Endothelial cell of umbilical vein (primary cell): ENCODE data around the gene EFCAB5. TPM values are rescaled to one million over a fixed set of nuclear protein-coding genes. Genes with fewer than 3 reads are reported as not detected.

Experiments used
- BruUV-seq: library from RNA; stranded (reverse); fragments of 400-500 nt; replicated peaks from 2 replicates; lab custom pipeline; 2021; lab: Mats Ljungman, UMichigan
- CTCF ChIA-PET: fragments of 300-600, 350-600 bp; sonication (Branson Sonifier 250); formaldehyde crosslinking; loops from one replicate; lab custom pipeline; 2021; ENCODE audit warnings: antibody characterized with exemption, inconsistent platforms; lab: Charles Lee
- POLR2A ChIA-PET: fragments of 300-600, 350-600 bp; sonication (Branson Sonifier 250); formaldehyde crosslinking; loops from one replicate; lab custom pipeline; 2021; ENCODE audit warnings: antibody characterized with exemption, inconsistent platforms; lab: Charles Lee
- DNase-seq: peaks from one replicate; pipeline ENCODE4 v3.0.0-alpha.2; 2011; ENCODE audit warnings: low read depth, low spot score
- FAIRE-seq: peaks from 2 replicates; lab custom pipeline; 2011; peaks lifted over from hg19 to GRCh38; lab: Jason Lieb, UNC
- H2AFZ ChIP-seq: 2 replicates; pipeline ENCODE4 v1.6.0; 2012; ENCODE audit warnings: low read depth, low read length, control low read depth, inconsistent platforms
- H3K27ac ChIP-seq: 2 replicates; pipeline ENCODE4 v1.5.1; 2011; ENCODE audit warnings: low read depth, mild to moderate bottlenecking, control low read depth, low read length, moderate library complexity; ENCODE audit not compliant: insufficient read depth
- H3K27me3 ChIP-seq, 2 experiments: 2 replicates each; pipeline versions ENCODE4 v1.6.0 to v1.6.1; 2011; ENCODE audit warnings: low read length in 2 of 2, mixed read lengths in 1 of 2; ENCODE audit not compliant: control insufficient read depth in 2 of 2, insufficient read depth in 2 of 2
- H3K36me3 ChIP-seq, 2 experiments: 2 replicates in 1 of 2; 3 replicates in 1 of 2; pipeline ENCODE4 v1.5.1; 2011; ENCODE audit warnings: low read length in 2 of 2, mild to moderate bottlenecking in 1 of 2, moderate library complexity in 1 of 2; ENCODE audit not compliant: control insufficient read depth in 2 of 2, insufficient read depth in 2 of 2; ENCODE audit errors: extremely low read depth in 1 of 2
- H3K4me1 ChIP-seq: 3 replicates; pipeline ENCODE4 v1.5.1; 2011; ENCODE audit warnings: mild to moderate bottlenecking, low read length; ENCODE audit not compliant: control insufficient read depth, insufficient read depth; ENCODE audit errors: extremely low read depth
- H3K4me2 ChIP-seq: 2 replicates; pipeline ENCODE4 v1.6.1; 2011; ENCODE audit warnings: low read length, control low read depth, mixed read lengths; ENCODE audit not compliant: insufficient read depth
- H3K4me3 ChIP-seq, 3 experiments: fragments of 200-600 bp in 1 of 3; sonication (generic), shearing (Covaris generic) in 1 of 3; replicated peaks in 1 of 3; 2 replicates each; pipeline ENCODE4 v1.5.1; 2011 to 2016; ENCODE audit warnings: control low read depth in 3 of 3, low read length in 3 of 3, mild to moderate bottlenecking in 2 of 3, inconsistent platforms in 1 of 3, low read depth in 1 of 3, moderate library complexity in 1 of 3; ENCODE audit not compliant: insufficient read depth in 1 of 3
- H3K79me2 ChIP-seq: 2 replicates; pipeline ENCODE4 v1.6.0; 2012; ENCODE audit warnings: low read length, inconsistent platforms; ENCODE audit not compliant: control insufficient read depth, insufficient read depth
- H3K9ac ChIP-seq: replicated peaks from 2 replicates; pipeline ENCODE3; 2011; ENCODE audit warnings: low read length, control low read depth; ENCODE audit not compliant: insufficient read depth; ENCODE audit errors: extremely low read depth
- H3K9me1 ChIP-seq: replicated peaks from 3 replicates; pipeline ENCODE4 v1.6.0; 2011; ENCODE audit warnings: mild to moderate bottlenecking, low read length; ENCODE audit not compliant: control insufficient read depth, insufficient read depth; ENCODE audit errors: extremely low read depth
- H3K9me3 ChIP-seq: replicated peaks from 2 replicates; pipeline ENCODE4 v1.5.1; 2012; ENCODE audit warnings: low read length, inconsistent platforms; ENCODE audit not compliant: control insufficient read depth, insufficient read depth
- H4K20me1 ChIP-seq: replicated peaks from 2 replicates; pipeline ENCODE3; 2011; ENCODE audit warnings: mild to moderate bottlenecking, low read length; ENCODE audit not compliant: control insufficient read depth, insufficient read depth; ENCODE audit errors: extremely low read depth
- EZH2 ChIP-seq: IDR thresholded peaks from 2 replicates; pipeline ENCODE4 v1.6.1; 2012; ENCODE audit warnings: borderline replicate concordance, low read depth, mild to moderate bottlenecking, moderate library complexity, low read length, inconsistent platforms; ENCODE audit not compliant: severe bottlenecking
- FOS ChIP-seq: IDR thresholded peaks from 2 replicates; pipeline ENCODE4 v1.6.1; 2011; ENCODE audit warnings: mild to moderate bottlenecking, low read length, moderate library complexity, borderline replicate concordance; ENCODE audit not compliant: insufficient read depth
- GATA2 ChIP-seq: IDR thresholded peaks from 2 replicates; pipeline ENCODE4 v1.7.0; 2011; ENCODE audit warnings: low read depth, mild to moderate bottlenecking, moderate library complexity, mixed read lengths, low read length; ENCODE audit not compliant: insufficient read length, insufficient read depth
- JUN ChIP-seq: IDR thresholded peaks from 2 replicates; pipeline ENCODE4 v1.6.1; 2011; ENCODE audit warnings: borderline replicate concordance, low read depth; ENCODE audit not compliant: insufficient read length, insufficient read depth
- MYC ChIP-seq: IDR thresholded peaks from one replicate; pipeline ENCODE4 v1.6.1; 2011; ENCODE audit warnings: mild to moderate bottlenecking, low read depth, low read length
- POLR2A ChIP-seq: IDR thresholded peaks from 2 replicates; pipeline ENCODE4 v1.6.1; 2012; ENCODE audit warnings: low read depth, mild to moderate bottlenecking, control low read depth, low read length
- POLR2AphosphoS5 ChIP-seq: IDR thresholded peaks from 2 replicates; pipeline ENCODE4 v1.6.1; 2012; ENCODE audit warnings: low read depth, mild to moderate bottlenecking, control low read depth, low read length, moderate library complexity; ENCODE audit not compliant: insufficient read depth
- dilution Hi-C: fragments of 300-500 bp; cut with MboI; formaldehyde crosslinking; loops from one replicate; pipeline ENCODE4 v1.15.0; 2019; ENCODE audit warnings: low sequenced_read_pairs; ENCODE audit not compliant: extremely low pct_ligation_motif_present
- intact Hi-C: fragments of 100-400 bp; cut with micrococcal nuclease; formaldehyde crosslinking; loops from one replicate; pipeline ENCODE4 v1.10.0; 2022
- polyA plus RNA-seq, 4 experiments: library from polyadenylated mRNA; depleted of rRNA in 3 of 4; stranded (reverse) in 3 of 4; unstranded in 1 of 4; fragments of >200 nt; gene quantifications; 2 replicates each; pipeline versions ENCODE4 v1.2.1 to v1.2.3, GENCODE V29; 2011 to 2012; ENCODE audit warnings: missing spikeins in 1 of 4
- total RNA-seq: library from RNA; stranded (reverse); gene quantifications from 2 replicates; pipeline ENCODE4 v1.2.3, GENCODE V29; 2021
- TF ChIP-seq, protein P1 (sequence below), 2 donors: IDR thresholded peaks; 1 replicate in 1 of 2; 2 replicates in 1 of 2; pipeline ENCODE4 v1.5.1; 2011; ENCODE audit warnings: low read length in 2 of 2, mild to moderate bottlenecking in 2 of 2, moderate library complexity in 2 of 2, control low read depth in 1 of 2, inconsistent platforms in 1 of 2, low read depth in 1 of 2; ENCODE audit not compliant: insufficient read depth in 1 of 2; ENCODE audit errors: extremely low read depth in 1 of 2
- TF ChIP-seq, protein P2 (sequence below): IDR thresholded peaks from 2 replicates; pipeline ENCODE4 v1.6.1; 2011; ENCODE audit not compliant: insufficient read depth, insufficient read length

EFCAB5 gene
- total and polyA plus RNA-seq, 2 donors (not counting 3 experiments of a cell fraction or from before 2014, with no cell fraction given) = 0.04 to 0.40 TPM

DNA sequence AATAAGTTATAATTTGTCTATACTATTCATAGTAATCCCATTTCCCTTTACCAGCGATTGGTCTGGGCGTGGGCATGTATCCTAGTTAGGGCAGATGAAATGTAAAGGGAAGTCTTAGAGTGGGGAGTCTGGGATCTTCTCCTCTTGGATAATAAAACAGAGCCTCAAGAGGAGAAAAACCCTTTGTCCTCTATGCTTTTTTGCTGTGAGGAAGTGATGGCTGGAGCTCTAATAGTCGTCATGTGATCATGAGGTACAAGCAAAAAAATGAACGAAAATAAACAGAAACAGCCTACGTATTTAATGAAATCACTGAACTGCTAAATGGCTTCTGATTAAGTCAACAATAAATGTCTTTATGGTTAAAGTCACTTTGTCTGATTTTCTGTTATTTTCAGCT lies 26.8 kb downstream of the EFCAB5 start:
- H3K9me1 ChIP-seq = no peaks in the 10 kb centered on the region
- TF ChIP-seq EZH2 = no peak
- TF ChIP-seq FOS = no peak
- no peak for TF ChIP-seq JUN
- no peak for TF ChIP-seq GATA2
- TF ChIP-seq, protein P1, sequence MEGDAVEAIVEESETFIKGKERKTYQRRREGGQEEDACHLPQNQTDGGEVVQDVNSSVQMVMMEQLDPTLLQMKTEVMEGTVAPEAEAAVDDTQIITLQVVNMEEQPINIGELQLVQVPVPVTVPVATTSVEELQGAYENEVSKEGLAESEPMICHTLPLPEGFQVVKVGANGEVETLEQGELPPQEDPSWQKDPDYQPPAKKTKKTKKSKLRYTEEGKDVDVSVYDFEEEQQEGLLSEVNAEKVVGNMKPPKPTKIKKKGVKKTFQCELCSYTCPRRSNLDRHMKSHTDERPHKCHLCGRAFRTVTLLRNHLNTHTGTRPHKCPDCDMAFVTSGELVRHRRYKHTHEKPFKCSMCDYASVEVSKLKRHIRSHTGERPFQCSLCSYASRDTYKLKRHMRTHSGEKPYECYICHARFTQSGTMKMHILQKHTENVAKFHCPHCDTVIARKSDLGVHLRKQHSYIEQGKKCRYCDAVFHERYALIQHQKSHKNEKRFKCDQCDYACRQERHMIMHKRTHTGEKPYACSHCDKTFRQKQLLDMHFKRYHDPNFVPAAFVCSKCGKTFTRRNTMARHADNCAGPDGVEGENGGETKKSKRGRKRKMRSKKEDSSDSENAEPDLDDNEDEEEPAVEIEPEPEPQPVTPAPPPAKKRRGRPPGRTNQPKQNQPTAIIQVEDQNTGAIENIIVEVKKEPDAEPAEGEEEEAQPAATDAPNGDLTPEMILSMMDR (IDR thresholded peaks at IDR 0.05; ENCODE audit: extremely low read depth in 1 of 2, insufficient read depth in 1 of 2, low read depth in 1 of 2, low read length in 2 of 2) = no peak
- no peak for TF ChIP-seq POLR2AphosphoS5
- no peak for TF ChIP-seq MYC
- TF ChIP-seq, protein P2, sequence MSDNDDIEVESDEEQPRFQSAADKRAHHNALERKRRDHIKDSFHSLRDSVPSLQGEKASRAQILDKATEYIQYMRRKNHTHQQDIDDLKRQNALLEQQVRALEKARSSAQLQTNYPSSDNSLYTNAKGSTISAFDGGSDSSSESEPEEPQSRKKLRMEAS = no peak
- TF ChIP-seq POLR2A = no peak
- no peak overlapping the region for H3K9ac ChIP-seq
- H3K4me1 ChIP-seq = no peaks in the 10 kb centered on the region
- no peak overlapping the region for H3K4me2 ChIP-seq
- no peaks in the 10 kb centered on the region for H3K36me3 ChIP-seq
- DNase-seq (no peak), FAIRE-seq (no peak)
- BruUV-seq = no TSS peak
- H3K4me3 ChIP-seq = no peak overlapping the region
- no peaks in the 10 kb centered on the region for H4K20me1 ChIP-seq
- no peak overlapping the region for H2AFZ ChIP-seq
- no peaks in the 10 kb centered on the region for H3K27me3 ChIP-seq
- ChIA-PET POLR2A (no interaction called here), CTCF (interaction anchor here (1.7 kb wide), 1 partner anchor 158 kb away, joined by 4 read pairs; no protein-coding TSS in a partner anchor)
- intact Hi-C loops (no loop called here), dilution Hi-C loops (no loop called here)
- H3K27ac ChIP-seq = no peak overlapping the region
- no peaks in the 10 kb centered on the region for H3K9me3 ChIP-seq
- H3K79me2 ChIP-seq = no peaks in the 10 kb centered on the region
